ENCODE measurements around the gene CDC7. TPM values are rescaled to one million over a fixed set of nuclear protein-coding genes. Genes with fewer than 3 reads are reported as not detected.

Gene CDC7
- total and polyA plus RNA-seq, 9 of the 15 experiments (the other 6 are each of a cell fraction or from before 2014, with no cell fraction given), result 22.3 to 66.8 (median 44.2) TPM

DNA sequence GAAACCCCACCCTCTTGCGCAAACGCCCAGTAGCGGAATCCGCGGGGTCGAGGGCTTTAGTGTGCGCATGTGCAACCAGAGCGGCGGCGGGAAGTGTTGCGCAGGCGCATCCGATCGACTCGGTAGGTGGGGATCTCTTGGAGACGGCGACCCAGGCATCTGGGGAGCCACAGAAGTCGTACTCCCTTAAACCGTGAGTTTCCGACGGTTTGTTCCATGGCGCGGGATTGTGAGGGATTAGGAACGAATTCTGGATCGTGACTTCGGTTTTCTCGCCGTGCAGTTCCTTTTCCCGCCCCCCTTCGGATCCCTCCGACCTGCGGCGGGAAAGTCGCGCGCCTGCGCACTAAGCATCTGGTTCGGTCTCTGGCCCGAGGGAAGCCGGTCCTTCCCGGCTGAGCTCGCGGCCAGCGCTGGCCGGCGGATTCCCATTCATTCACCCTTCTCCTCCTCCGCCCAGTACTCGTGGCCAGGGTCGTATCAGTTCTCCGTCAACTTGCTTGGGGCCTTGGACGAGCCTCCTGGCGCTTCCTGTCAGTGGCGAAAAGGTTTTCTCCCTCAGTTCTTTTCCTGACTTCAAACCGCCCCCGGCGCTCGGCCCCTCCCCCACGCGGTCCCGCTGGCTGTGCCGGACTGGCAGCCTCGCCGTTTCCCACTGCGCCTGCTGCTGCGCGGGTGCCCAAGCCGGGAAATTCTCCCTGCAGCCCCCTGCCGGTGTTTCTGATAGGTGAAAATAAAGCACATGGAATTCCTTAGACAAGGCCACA is at the start of gene CDC7 (continued):
- TF ChIP-seq, protein P1, sequence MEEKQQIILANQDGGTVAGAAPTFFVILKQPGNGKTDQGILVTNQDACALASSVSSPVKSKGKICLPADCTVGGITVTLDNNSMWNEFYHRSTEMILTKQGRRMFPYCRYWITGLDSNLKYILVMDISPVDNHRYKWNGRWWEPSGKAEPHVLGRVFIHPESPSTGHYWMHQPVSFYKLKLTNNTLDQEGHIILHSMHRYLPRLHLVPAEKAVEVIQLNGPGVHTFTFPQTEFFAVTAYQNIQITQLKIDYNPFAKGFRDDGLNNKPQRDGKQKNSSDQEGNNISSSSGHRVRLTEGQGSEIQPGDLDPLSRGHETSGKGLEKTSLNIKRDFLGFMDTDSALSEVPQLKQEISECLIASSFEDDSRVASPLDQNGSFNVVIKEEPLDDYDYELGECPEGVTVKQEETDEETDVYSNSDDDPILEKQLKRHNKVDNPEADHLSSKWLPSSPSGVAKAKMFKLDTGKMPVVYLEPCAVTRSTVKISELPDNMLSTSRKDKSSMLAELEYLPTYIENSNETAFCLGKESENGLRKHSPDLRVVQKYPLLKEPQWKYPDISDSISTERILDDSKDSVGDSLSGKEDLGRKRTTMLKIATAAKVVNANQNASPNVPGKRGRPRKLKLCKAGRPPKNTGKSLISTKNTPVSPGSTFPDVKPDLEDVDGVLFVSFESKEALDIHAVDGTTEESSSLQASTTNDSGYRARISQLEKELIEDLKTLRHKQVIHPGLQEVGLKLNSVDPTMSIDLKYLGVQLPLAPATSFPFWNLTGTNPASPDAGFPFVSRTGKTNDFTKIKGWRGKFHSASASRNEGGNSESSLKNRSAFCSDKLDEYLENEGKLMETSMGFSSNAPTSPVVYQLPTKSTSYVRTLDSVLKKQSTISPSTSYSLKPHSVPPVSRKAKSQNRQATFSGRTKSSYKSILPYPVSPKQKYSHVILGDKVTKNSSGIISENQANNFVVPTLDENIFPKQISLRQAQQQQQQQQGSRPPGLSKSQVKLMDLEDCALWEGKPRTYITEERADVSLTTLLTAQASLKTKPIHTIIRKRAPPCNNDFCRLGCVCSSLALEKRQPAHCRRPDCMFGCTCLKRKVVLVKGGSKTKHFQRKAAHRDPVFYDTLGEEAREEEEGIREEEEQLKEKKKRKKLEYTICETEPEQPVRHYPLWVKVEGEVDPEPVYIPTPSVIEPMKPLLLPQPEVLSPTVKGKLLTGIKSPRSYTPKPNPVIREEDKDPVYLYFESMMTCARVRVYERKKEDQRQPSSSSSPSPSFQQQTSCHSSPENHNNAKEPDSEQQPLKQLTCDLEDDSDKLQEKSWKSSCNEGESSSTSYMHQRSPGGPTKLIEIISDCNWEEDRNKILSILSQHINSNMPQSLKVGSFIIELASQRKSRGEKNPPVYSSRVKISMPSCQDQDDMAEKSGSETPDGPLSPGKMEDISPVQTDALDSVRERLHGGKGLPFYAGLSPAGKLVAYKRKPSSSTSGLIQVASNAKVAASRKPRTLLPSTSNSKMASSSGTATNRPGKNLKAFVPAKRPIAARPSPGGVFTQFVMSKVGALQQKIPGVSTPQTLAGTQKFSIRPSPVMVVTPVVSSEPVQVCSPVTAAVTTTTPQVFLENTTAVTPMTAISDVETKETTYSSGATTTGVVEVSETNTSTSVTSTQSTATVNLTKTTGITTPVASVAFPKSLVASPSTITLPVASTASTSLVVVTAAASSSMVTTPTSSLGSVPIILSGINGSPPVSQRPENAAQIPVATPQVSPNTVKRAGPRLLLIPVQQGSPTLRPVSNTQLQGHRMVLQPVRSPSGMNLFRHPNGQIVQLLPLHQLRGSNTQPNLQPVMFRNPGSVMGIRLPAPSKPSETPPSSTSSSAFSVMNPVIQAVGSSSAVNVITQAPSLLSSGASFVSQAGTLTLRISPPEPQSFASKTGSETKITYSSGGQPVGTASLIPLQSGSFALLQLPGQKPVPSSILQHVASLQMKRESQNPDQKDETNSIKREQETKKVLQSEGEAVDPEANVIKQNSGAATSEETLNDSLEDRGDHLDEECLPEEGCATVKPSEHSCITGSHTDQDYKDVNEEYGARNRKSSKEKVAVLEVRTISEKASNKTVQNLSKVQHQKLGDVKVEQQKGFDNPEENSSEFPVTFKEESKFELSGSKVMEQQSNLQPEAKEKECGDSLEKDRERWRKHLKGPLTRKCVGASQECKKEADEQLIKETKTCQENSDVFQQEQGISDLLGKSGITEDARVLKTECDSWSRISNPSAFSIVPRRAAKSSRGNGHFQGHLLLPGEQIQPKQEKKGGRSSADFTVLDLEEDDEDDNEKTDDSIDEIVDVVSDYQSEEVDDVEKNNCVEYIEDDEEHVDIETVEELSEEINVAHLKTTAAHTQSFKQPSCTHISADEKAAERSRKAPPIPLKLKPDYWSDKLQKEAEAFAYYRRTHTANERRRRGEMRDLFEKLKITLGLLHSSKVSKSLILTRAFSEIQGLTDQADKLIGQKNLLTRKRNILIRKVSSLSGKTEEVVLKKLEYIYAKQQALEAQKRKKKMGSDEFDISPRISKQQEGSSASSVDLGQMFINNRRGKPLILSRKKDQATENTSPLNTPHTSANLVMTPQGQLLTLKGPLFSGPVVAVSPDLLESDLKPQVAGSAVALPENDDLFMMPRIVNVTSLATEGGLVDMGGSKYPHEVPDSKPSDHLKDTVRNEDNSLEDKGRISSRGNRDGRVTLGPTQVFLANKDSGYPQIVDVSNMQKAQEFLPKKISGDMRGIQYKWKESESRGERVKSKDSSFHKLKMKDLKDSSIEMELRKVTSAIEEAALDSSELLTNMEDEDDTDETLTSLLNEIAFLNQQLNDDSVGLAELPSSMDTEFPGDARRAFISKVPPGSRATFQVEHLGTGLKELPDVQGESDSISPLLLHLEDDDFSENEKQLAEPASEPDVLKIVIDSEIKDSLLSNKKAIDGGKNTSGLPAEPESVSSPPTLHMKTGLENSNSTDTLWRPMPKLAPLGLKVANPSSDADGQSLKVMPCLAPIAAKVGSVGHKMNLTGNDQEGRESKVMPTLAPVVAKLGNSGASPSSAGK (IDR thresholded peaks at IDR 0.05), result peak; percentile 84
- TF ChIP-seq E2F3 (CRISPR knock-in tag; IDR thresholded peaks at IDR 0.05) (peak; percentile 98), CBX8 (IDR thresholded peaks at IDR 0.05; ENCODE audit: borderline replicate concordance, extremely low read depth, low read depth, low read length, poor library complexity, severe bottlenecking) (no peak), SRF (CRISPR knock-in tag; IDR thresholded peaks at IDR 0.05) (peak in 1 of 2 experiments; percentile 48; a peak in 1 of 4 replicates), KDM5B (IDR thresholded peaks at IDR 0.05; ENCODE audit: insufficient replicate concordance, low read depth, low read length) (peak; percentile 79), CTBP1 (IDR thresholded peaks at IDR 0.05; ENCODE audit: borderline replicate concordance) (peak; percentile 60; the same call in 1 of the 2 replicates), CREBBP (IDR thresholded peaks at IDR 0.05; ENCODE audit: low read depth, low read length) (no peak), ZBTB1 (CRISPR knock-in tag; IDR thresholded peaks at IDR 0.05; ENCODE audit: borderline replicate concordance, low read depth) (0 out of 2 replicates have a peak, but pooled peaks have one; percentile 18)
- TF ChIP-seq, protein P2, sequence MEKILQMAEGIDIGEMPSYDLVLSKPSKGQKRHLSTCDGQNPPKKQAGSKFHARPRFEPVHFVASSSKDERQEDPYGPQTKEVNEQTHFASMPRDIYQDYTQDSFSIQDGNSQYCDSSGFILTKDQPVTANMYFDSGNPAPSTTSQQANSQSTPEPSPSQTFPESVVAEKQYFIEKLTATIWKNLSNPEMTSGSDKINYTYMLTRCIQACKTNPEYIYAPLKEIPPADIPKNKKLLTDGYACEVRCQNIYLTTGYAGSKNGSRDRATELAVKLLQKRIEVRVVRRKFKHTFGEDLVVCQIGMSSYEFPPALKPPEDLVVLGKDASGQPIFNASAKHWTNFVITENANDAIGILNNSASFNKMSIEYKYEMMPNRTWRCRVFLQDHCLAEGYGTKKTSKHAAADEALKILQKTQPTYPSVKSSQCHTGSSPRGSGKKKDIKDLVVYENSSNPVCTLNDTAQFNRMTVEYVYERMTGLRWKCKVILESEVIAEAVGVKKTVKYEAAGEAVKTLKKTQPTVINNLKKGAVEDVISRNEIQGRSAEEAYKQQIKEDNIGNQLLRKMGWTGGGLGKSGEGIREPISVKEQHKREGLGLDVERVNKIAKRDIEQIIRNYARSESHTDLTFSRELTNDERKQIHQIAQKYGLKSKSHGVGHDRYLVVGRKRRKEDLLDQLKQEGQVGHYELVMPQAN (IDR thresholded peaks at IDR 0.05; ENCODE audit: borderline replicate concordance), result peak; percentile 93; the same call in 1 of the 2 replicates
- TF ChIP-seq, protein P3, sequence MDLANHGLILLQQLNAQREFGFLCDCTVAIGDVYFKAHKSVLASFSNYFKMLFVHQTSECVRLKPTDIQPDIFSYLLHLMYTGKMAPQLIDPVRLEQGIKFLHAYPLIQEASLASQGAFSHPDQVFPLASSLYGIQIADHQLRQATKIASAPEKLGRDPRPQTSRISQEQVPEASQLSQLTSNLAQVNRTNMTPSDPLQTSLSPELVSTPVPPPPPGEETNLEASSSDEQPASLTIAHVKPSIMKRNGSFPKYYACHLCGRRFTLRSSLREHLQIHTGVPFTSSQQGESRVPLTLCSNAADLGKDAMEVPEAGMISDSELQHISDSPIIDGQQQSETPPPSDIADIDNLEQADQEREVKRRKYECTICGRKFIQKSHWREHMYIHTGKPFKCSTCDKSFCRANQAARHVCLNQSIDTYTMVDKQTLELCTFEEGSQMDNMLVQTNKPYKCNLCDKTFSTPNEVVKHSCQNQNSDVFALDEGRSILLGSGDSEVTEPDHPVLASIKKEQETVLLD (IDR thresholded peaks at IDR 0.05), result peak; percentile 99
